HK-2 (cell line): ENCODE measurements around the gene BMP7.
"Not testable (repeated sequence)": the region's sequence is repeated elsewhere in the genome, so short reads cannot be mapped to it uniquely, and the experiment has no call there.

ENCODE experiments used
- DNase-seq: peaks from one replicate; pipeline ENCODE4 v3.0.0-alpha.2; 2018; ENCODE audit not compliant: unreplicated experiment

Gene BMP7

DNA sequence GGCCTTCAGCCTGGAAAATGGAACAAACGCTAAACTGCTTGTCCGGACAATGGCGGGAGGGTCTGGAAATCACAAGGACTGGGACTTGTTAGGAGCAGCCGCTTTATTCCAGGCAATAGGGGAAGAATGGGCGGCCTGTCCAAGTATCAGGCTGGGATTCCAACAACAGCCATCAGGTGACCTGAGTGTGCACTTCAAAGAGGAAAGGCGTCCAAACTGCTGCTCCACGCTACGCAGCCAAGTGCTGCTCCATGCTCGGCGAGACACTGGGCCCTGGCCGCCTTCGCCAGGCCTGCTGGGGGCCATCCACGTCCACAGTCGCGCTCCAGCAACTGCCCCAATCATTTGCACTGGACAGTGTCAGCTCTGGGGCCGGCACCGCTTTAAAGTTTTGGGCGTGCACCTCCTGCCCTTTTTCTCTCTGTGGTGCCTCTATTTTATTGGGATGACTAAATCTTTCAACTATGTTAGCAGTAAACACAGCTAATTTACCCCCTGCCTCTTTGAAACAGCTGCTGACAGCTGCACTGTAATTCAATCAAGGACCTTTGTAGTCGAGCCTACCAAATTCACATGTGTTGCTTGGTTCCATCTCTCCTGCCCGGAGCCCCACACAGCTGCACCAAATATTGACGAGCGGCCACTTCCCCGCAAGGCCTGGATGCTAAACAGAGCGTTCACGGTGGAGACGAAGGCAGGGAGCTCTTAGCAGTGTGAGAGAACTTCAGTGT lies 98.3 kb downstream of the BMP7 start:
- no peak for DNase-seq

DNA sequence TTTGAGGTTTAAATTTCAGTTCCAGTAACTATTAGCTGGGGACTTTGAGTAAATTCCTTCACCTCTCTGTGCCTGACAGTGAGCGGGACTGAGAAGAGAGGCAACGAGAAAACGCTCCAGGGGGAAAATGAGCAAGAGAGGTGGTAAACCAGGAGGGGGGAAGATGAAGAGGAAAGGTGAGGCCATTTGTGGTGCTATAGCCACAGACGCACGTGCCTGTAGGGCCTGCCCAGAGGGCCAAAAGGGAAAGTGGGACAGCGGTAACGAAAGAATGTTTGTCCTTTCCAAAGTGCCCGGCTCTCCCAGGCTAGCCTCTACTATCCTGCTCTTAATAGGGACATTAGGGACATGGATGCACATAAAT lies 99.2 kb downstream of the BMP7 start:
- no peak for DNase-seq

DNA sequence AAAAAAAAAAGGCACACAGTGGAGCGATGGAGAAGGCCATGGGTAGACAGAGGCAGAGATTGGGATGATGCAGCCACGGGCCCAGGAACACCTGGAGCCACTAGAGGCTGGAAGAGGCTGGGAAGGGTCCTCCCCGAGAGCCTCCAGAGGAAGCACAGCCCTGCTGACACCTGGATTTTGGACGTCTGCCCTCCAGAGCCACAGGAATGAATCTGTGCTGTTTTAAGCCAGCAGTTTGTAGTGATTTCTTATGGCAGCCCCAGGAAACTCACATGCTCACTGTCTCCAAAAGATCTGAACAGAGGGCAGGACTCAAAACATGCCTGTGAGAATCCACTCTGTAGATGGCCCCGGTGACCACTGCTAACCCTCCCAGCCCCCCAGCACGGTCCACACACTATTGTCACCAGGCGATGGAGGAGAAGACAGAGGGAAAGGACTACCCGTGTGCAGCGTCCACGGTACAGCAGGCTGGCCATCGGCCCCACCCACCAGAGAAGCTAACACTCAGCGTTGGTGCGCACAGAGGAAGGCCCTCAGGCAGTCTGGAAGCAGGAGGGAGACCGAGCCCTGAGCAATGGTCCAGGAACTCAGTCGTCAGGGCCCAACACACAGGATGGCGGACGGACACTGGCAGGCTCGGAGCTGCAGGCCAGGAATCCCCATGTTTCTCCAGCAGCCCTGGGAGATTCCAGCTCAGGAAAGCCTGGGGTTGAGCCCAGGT lies 99.7 kb downstream of the BMP7 start:
- no peak for DNase-seq

DNA sequence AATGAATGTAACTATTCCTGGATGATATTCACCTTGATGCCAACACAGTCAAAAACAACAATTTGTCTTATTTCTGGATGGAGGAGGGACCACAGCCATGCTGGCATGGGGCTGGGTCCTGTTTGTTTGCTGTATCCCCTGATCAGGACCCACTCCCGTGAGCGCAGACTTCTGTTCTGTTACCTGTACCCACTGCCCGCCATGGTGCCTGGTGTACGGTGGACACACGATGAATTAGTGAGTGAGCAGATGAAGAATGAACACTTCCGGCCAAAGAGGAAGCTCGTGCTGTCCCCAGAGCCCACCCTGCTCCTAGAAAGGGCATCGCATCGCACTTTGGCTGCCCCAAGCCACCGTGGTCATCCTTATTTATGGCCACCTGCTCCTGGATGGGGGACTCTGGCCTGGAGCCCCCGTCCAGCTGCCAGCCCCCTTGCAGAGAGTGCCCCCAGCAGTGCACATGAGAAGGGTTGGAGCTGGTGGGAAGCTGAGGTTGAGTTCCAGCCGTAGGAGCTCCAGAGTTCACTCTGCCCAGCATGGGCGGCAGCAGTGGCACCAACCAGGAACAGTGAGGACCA lies 100.9 kb downstream of the BMP7 start:
- DNase-seq, result no peak

DNA sequence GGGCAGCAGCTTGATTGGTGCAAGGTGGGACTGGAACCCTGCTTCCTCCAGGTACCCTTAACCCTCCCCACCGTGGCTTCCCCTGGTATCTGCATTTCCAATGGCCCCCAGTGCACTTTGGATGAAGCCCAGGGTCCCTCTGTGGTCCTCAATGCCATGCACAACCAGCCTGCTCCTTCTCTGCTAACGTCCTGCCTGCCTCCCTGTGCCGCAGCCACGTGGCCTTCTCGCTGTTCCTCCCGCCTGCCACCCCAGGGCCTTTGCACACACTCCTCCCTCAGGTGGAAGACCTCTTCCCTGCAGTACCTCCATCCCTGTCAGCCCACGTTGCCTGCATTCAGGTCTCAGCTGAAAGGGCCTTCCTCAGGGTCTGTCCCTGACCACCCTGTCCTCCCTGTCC lies 101.6 kb downstream of the BMP7 start:
- no peak for DNase-seq

DNA sequence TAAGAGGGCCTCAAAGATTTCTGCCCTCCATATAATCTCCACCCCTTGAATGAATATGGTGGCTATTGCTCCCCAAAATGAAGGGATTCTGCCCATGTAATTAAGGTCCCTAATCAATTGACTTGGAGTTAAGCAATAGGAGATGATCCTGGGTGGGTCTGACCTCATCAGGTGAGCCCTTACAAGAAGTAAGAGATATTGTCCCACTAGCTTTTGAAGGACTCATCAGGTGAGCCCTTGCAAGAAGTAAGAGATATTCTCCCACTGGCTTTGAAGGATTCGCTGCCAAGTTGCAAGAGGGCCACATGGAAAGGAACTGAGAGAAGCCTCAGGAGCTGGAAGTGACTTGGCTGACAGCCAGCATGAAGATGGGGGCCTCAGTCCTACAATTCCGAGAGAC lies 103.4 kb downstream of the BMP7 start:
- no peak for DNase-seq

DNA sequence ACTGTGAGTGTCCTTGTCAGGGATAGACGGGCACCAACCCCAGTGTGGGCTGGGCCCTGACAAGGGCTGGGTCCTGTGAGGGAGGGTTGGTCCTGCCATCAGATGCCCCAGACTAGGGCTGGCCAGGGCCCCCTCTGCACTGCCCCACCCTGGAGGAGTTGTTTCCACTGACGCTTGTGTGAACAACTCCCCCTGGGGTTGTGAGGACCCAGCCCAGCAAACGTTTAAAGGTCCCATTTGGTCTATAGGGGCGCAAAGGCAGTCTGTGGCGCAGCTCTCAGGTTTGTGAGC lies 104.1 kb downstream of the BMP7 start:
- no peak for DNase-seq

DNA sequence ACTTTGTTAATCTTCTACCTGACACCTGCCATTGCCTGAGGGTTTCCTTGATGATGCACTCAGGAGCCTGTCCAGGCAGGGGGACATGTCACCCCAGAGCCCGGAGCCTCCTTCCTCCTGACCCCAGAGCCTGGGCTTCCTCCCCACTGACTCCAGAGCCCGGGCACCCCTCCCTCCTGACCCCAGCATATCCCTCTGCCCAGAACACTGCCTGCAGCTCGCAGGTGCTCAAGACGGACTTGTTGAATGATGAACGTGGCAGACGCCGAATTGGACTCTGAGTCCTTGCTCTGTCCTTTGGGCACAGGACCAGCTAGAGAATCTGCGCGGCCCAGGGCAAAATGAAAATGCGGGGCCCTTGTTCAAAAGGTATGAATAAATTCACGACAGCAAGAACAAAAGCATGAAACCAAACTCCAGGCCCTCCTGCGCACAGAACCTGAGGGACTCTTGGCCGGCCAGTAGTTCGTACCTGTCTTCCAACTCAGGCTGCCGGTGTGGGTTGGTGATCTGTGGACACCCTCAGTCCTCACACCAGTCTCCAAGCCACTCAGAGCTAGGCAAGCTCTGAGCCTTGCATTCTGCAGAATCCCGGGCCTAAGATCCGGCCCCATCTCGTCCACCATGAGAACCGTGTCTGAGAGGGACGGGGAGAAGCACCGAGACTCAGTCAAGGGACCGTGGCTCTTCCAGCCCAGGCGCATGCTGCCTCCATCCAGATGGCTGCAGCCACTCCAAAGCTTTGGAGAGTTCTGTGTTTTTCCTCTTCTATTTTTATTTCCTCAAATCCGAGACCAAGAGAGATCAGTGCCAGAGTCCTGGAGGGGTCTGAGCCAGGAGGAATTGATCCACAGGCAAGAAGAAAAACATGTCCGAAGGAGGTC lies 104.7 kb downstream of the BMP7 start:
- DNase-seq, result no peak

DNA sequence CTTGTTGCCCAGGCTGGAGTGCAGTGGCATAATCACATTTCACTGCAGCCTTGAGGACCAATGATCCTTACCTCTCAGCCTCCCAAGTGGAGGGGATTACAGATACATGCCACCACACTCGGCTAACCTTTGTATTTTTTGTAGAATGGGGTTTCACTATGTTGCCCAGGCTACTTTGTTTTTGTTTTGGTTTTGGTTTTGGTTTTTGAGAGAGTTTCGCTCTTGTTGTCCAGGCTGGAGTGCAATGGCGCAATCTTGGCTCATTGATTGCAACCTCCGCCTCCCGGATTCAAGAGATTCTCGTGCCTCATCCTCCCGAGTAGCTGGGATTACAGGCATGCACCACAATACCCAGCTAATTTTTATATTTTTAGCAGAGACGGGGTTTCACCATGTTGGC lies 105.5 kb downstream of the BMP7 start:
- no peak for DNase-seq

DNA sequence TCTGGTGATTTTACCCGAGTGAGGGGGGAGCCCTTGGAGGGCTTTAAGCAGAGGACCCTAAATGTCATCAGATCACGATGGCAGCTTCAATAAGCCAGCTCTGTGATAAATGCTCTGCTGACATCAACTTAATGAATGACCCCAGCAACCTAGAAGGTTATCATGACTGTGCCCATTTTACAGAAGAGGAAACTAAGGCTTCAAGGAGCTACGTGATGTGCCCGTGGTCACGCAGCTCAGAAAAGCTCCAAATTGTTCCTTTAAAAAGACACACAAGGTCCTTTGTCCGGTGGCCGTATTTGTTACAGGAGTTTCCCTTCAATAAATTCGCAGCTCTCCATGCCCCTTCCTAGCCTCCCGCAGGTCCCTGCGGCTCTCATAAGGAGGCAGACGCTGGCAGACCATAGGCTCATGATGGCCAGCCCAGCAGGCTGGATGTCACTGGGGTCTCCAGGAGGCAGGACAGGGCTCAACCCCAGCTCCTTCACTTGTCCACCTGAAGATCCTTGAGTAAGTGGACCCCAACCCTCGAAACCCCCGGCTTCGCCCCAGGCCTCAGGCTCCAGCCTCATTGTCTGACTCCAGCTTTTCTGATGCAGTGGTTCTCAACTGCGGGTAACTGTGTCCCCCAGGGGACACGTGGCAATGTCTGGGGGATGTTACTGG lies 106.4 kb downstream of the BMP7 start:
- no peak for DNase-seq

DNA sequence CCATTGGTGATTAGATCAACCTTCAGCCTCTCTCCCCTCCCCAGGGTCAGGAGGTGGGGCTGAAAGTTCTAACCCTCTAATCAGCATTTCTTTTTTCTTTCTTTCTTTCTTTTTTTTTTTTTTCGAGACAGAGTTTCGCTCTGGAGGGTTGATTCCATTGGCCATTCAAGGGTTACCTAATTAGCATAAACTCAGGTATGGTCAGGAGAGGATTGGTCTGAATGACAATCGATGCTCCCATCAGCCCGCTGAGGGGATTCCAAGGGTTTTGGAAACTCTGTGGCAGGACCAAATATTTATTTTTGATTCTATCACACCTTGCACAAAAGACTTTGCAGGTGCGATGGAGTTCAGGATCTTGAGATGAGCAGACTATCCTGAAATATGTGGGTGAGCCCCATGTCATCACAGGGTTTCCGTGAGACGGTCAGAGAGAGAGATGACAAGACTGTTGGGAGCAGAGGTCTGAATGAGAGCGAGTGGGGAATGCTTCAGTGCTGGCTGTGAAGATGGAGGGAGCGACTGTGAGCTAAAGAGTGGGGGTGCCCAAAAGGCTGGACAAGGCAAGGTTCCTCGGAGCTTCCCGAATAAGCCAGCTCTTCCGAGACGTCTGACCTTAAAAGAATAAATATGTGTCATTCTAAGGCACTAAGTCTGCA lies 107.1 kb downstream of the BMP7 start:
- DNase-seq, result no peak

DNA sequence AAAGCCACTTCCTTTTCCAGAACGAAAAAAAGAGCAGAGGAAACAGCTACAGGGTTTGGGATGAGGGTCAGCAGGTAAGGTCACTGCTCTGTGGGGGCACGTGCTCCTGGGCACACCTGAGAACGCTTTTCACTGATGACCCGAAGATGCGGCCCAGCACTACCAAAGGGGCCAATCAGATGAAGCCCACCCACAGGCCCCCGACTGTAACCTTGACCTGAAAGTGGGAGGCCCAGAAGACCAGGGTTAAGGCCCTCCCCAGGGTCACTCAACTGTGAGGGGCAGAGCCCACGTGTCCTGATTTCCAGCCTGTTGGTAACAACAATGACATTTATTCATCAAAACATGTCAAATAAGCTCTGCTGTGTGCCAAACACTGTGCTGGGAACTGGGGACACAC lies 108.0 kb downstream of the BMP7 start:
- no peak for DNase-seq

DNA sequence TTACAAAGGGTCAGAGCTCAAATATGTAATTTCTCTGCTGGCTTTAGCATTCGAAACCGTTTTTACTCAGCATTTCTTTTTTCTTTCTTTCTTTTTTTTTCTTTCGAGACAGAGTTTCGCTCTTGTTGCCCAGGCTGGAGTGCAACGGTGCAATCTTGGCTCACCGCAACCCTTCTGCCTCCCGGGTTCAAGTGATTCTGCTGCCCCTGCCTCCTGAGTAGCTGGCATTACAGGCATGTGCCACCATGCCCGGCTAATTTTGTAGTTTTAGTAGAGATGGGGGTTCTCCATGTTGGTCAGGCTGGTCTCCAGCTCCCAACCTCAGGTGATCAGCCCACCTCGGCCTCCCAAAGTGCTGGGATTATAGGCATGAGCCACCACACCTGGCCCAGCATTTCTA lies 108.7 kb downstream of the BMP7 start:
- DNase-seq, result not testable (repeated sequence)

DNA sequence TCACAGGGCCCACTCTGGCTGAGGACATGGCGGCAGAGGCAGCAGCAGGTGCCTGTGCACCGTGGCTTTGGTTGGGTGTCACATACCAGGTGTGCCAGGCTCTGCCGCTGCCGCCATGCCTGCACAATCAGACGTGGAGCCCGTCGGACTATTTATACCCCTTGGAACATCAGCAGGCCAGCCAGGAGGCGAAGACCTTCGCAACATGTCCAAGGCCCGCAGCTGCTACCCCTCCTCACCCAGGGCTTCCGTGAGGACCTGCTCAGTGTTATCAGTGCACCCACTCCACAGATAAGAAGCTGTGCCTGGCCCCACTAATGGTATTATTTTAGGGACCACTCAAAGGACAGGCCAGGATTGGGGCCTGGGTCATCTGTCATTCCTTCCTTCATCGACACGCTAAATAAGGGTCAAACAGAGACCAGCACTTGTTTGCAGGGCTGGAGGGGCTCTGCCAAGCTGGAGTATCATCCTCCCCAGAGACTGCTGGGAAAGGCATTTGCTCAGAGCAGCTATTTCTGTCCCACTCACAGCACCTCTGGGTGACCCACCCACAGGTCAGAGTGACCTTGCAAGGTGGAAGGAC lies 109.2 kb downstream of the BMP7 start:
- no peak for DNase-seq

DNA sequence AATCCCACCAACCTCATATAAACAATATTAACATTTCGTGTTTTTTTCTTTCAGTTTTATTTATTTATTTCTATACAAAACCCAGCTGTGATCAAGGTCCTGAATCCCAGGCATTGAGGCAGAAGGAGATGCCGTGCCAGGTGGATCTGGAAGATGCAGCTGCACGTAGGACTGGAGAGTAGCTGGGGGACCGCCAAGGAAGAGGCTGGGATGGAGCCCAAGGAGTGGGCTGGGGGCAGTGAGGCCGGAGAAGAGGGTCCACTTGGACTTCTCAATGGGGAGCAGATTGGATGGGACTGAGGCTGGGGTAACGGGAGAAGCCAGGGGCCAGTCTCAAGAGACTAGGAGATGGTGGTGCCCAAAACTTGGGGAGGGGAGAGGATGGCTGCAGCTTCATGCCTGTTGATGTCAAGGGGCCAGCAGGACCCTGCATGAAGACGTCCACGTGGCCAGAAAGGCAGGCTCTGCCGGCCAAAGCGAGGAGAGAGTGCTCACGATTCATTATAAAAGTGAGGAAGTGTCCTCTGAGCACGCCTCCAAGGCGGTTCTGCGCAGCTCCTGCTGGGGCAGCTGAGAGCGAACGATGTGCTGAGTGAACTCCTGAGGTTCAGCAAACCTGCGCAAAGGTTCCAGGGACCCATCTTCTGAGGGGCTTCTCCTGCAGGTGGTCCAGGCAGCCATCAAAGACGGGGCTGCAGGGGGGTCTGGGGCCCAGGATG lies 110.3 kb downstream of the BMP7 start:
- no peak for DNase-seq

DNA sequence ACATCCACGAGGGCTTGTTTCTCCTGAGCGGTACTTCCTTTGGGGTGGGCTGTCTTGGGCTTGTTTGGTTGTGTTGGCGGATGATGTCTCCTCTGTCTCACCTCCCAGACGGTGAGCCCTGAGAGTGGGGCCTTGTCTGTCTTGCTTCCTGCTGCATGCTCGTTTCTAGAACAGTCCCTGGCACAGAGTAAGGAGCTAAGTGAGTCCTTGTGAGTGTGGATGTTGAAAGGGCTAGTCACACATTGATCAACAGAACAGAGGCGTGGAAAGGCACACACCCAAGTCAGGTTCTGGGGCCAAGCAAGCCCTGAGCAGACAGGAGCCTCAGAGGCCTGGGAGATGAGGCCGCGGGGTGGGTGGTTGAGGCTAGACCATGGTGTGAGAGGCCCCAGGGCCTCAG lies 111.0 kb downstream of the BMP7 start:
- no peak for DNase-seq

DNA sequence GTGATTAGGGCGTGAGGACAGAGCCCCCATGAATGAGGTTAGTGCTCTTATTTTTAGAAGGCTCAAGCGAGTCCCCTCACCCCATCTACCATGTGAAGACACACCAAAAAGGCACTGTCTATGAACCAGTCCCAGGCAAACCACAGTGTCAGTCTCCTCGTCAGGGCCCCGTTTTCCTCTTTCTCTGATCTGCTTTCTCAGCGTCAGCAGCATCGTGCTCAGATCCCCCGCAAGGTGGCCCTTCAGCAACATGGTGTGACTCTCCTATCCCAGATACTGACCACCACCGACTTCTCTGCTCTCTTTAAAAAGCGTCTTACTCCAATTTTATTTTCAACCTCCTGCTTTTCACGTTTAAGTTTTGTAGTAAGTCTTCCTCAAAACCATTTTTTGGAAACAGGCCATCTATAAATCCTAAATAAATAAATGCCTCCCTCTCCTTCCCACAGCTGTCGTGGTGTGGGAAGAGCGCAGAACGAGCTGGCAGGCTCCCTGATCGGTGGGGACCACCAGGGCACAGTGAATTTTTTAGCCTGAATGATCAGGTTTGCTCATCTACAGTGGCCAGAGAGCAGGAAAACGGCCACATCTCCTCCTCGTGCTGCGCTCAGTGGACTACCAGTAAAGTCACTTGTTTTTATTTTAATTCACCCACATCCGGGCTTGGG lies 113.1 kb downstream of the BMP7 start:
- no peak for DNase-seq

DNA sequence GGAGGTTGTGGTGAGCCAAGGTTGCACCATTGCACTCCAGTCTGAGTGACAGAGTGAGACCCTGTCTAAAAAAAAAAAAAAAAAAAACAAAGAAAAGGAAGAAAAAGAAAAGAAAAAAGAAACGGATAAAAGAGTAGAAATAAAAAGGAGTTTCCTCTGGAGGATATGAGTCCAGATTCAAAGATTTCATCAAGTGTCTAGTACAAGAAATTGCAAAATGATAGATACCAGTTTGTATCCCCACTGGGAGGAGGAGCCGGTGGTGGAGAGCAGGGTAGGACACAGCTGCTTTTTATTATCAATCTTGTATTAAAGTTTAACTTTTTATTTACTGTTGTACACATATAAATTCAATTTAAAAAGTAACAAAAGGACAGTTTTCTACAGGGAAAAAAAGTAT lies 113.9 kb downstream of the BMP7 start:
- no peak for DNase-seq

DNA sequence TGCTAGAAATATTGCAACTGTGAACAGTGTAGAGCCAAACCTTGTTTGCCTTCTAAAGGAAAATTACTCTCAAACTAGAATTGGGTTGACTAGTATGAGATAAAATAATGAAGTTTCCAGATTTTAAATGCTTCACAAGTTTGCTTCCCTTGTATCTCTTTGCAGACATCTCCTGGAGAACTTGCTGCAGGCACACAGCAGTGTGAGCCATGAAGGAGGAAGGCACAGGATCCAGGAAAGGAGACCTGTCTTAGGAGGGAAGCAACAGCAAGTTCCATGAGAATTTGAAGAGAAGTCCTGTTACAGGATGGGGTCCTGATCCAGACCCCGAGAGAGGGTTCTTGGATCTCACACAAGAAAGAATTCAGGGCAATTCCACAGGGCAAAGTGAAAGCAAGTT lies 115.9 kb downstream of the BMP7 start:
- no peak for DNase-seq

DNA sequence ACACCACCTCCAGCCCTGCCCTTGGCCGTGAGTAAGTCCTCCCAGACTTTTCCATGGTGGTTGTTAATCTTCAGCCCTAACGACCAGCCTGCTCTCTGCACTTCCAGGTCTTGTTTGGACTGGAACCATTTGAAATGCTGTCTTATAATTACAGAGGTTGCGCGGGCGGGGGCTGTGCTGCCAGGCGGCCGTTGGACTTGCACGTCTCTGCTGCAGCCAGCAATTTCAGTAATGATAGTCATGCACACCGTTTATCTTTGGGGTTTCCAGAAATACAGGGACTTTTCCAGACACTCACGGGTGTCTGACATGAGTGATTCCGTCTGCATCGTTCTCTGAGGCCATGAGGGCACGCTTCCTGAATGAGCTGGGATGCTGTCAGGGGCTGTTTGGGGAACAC lies 118.2 kb downstream of the BMP7 start:
- DNase-seq, result no peak
